Fibroblast of lung (primary cell): ENCODE results near the gene STMP1.

Experiments used
- EZH2 ChIP-seq: IDR thresholded peaks from 2 replicates; pipeline ENCODE4 v1.5.1; 2012; ENCODE audit warnings: low read length, control low read depth, mild to moderate bottlenecking; ENCODE audit errors: missing control alignments
- TF ChIP-seq, protein P1 (sequence below), 2 donors: IDR thresholded peaks in 1 of 2; conservative IDR thresholded peaks in 1 of 2; 1 replicate in 1 of 2; 2 replicates in 1 of 2; pipeline ENCODE4 v1.5.1; 2011 to 2012; ENCODE audit warnings: low read length in 2 of 2, control low read depth in 1 of 2, inconsistent platforms in 1 of 2, low read depth in 1 of 2, mild to moderate bottlenecking in 1 of 2

DNA sequence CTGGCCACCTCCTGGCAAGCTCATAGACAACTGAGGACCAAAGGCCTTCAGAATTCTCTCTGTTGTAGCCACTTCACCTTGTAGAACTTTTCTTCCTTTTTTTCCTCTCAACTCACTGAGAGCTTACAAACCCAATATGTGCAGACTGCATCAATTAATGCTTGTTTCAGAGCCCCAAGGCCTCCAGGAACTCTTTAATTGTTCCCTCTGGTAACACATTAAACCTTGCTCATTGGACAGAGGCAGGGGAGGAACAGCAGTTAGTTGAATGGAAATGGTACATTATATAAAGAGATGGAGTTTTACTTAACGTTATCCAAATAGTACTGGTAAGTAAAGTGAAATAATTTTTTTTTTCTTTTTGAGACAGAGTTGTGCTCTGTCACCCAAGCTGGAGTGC lies 25.2 kb downstream of the STMP1 start:
- TF ChIP-seq, protein P1, sequence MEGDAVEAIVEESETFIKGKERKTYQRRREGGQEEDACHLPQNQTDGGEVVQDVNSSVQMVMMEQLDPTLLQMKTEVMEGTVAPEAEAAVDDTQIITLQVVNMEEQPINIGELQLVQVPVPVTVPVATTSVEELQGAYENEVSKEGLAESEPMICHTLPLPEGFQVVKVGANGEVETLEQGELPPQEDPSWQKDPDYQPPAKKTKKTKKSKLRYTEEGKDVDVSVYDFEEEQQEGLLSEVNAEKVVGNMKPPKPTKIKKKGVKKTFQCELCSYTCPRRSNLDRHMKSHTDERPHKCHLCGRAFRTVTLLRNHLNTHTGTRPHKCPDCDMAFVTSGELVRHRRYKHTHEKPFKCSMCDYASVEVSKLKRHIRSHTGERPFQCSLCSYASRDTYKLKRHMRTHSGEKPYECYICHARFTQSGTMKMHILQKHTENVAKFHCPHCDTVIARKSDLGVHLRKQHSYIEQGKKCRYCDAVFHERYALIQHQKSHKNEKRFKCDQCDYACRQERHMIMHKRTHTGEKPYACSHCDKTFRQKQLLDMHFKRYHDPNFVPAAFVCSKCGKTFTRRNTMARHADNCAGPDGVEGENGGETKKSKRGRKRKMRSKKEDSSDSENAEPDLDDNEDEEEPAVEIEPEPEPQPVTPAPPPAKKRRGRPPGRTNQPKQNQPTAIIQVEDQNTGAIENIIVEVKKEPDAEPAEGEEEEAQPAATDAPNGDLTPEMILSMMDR (conservative IDR thresholded peaks at IDR 0.05 in 1 of 2, IDR thresholded peaks at IDR 0.05 in 1 of 2; ENCODE audit: low read depth in 1 of 2, low read length in 2 of 2) = no peak
- TF ChIP-seq EZH2 = no peak
